Astrocyte (in vitro differentiated cells and primary cell): ENCODE data around the gene LAMA3.

Experiments
- EZH2 ChIP-seq: IDR thresholded peaks from 2 replicates; pipeline ENCODE4 v1.6.1; 2012; ENCODE audit warnings: mild to moderate bottlenecking, low read length, inconsistent platforms; ENCODE audit not compliant: insufficient read depth
- TF ChIP-seq, protein P1 (sequence below): IDR thresholded peaks from 2 replicates; pipeline ENCODE4 v1.5.1; 2011; ENCODE audit warnings: low read depth, mild to moderate bottlenecking, inconsistent platforms, low read length, moderate library complexity; ENCODE audit not compliant: insufficient read depth

DNA sequence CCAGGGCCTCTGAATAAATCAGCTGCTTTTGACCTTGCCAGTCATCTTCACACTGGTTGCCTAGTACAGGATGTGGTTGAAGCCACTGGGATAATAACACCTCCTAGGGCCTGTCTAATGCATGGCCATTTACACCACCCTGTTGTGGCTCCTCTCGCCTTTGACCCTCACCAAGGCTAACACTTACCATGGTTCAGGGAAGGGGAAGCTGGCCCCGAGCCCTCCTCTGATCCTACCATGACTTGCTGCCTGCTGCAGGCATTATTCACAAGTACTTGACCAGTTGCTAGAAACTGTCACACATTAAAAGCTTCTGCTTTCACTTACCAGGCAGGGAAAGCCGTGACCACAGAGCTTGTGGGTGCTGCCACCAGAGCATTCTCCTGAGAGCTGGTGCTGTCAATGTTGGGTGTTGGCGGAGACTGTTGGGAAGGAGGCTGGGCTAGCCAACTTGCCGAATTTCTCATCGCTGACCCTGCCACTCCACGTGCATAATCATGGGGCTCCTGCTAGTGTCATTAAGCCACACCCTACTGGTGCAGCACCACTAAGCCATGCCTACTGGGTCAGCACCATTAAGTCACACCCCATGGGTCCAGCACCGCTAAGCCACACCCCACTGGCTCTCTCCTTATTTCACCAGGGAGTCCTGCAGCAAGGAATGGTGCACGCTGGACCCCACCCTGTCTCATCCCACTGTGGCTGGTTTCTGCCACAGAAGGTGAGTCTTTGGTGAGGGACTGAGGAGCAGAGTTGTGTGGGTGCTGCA lies 278.3 kb downstream of the LAMA3 start:
- TF ChIP-seq, protein P1, sequence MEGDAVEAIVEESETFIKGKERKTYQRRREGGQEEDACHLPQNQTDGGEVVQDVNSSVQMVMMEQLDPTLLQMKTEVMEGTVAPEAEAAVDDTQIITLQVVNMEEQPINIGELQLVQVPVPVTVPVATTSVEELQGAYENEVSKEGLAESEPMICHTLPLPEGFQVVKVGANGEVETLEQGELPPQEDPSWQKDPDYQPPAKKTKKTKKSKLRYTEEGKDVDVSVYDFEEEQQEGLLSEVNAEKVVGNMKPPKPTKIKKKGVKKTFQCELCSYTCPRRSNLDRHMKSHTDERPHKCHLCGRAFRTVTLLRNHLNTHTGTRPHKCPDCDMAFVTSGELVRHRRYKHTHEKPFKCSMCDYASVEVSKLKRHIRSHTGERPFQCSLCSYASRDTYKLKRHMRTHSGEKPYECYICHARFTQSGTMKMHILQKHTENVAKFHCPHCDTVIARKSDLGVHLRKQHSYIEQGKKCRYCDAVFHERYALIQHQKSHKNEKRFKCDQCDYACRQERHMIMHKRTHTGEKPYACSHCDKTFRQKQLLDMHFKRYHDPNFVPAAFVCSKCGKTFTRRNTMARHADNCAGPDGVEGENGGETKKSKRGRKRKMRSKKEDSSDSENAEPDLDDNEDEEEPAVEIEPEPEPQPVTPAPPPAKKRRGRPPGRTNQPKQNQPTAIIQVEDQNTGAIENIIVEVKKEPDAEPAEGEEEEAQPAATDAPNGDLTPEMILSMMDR: no peak
- TF ChIP-seq EZH2: no peak
